Heart left ventricle (tissue), 16 donors: Measurements from ENCODE around the gene ASH1L. TPM values are rescaled to one million over a fixed set of nuclear protein-coding genes. Genes with fewer than 3 reads are reported as not detected.
"Not testable (repeated sequence)": the region's sequence is repeated elsewhere in the genome, so short reads cannot be mapped to it uniquely, and the experiment has no call there.

Experiments used
- ATAC-seq, 4 donors: fragments of 200-7000 bp; cut with Tn5 transposase; one replicate each; pipeline ENCODE4 v1.9.1; 2020 to 2022; ENCODE audit warnings: moderate library complexity in 4 of 4, mild to moderate bottlenecking in 3 of 4, moderate number of reproducible peaks in 1 of 4
- DNase-seq, 5 donors: peaks; one replicate each; pipeline ENCODE4 v3.0.0-alpha.2; 2020
- H3K27ac ChIP-seq, 12 donors: fragments of 200-600 bp; sonication (generic) in 4 of 12; one replicate each; pipeline versions ENCODE4 v1.5.0 to v1.8.0; 2016 to 2022; ENCODE audit warnings: mild to moderate bottlenecking in 2 of 12
- H3K27me3 ChIP-seq, 9 donors: fragments of 200-600 bp; sonication (generic) in 2 of 9; one replicate each; pipeline versions ENCODE4 v1.5.1 to v1.8.0; 2016 to 2022; ENCODE audit warnings: mild to moderate bottlenecking in 3 of 9
- H3K36me3 ChIP-seq, 9 donors: fragments of 200-600 bp; sonication (generic) in 2 of 9; one replicate each; pipeline versions ENCODE4 v1.5.0 to v1.8.0; 2018 to 2022; ENCODE audit warnings: mild to moderate bottlenecking in 2 of 9
- H3K4me1 ChIP-seq, 12 donors: fragments of 200-600 bp; sonication (generic) in 4 of 12; one replicate each; pipeline versions ENCODE4 v1.5.0 to v1.8.0; 2016 to 2022; ENCODE audit warnings: mild to moderate bottlenecking in 3 of 12
- H3K4me3 ChIP-seq, 12 donors: fragments of 200-600 bp; sonication (generic) in 4 of 12; one replicate each; pipeline versions ENCODE4 v1.5.0 to v1.8.0; 2017 to 2022; ENCODE audit warnings: mild to moderate bottlenecking in 9 of 12, moderate library complexity in 4 of 12
- H3K9me3 ChIP-seq, 12 donors: fragments of 200-600 bp; sonication (generic) in 4 of 12; one replicate each; pipeline versions ENCODE4 v1.5.0 to v1.8.0; 2016 to 2022; ENCODE audit warnings: mild to moderate bottlenecking in 1 of 12
- CTCF ChIP-seq, 12 donors: fragments of 200-600 bp; sonication (generic) in 4 of 12; IDR thresholded peaks; one replicate each; pipeline versions ENCODE4 v1.5.0 to v1.8.0; 2018 to 2022; ENCODE audit warnings: antibody characterized with exemption in 12 of 12, mild to moderate bottlenecking in 5 of 12
- POLR2A ChIP-seq, 2 donors: fragments of 450-650 bp; IDR thresholded peaks; one replicate each; pipeline ENCODE4 v1.6.1; 2017; ENCODE audit warnings: antibody characterized with exemption in 2 of 2, mild to moderate bottlenecking in 2 of 2, moderate library complexity in 2 of 2
- WGBS, 4 donors: extraction: QIAGEN DNeasy Blood & Tissue Kit in 2 of 4; methylation state at CpG; one replicate each; pipeline versions ENCODE4 v1.1.5 to v1.1.7; 2013 to 2018; 5-methylcytosine and 5-hydroxymethylcytosine counted together
- intact Hi-C, 10 donors: fragments of 100-400 bp; cut with DNase I; formaldehyde crosslinking; loops; one replicate each; pipeline versions ENCODE4 v1.11.1 to v1.14.2; 2022
- polyA plus RNA-seq, 2 donors: library from polyadenylated mRNA; stranded (reverse); fragments of 200-250 nt; gene quantifications; one replicate each; pipeline ENCODE4 v1.2.3, GENCODE V29; 2013
- total RNA-seq, 9 donors: library from RNA; depleted of rRNA in 2 of 9; stranded (reverse); fragments of >200 nt in 2 of 9; fragmentation: NEBNext Ultra II Directional in 3 of 9; extraction: Animal tissue kit (Norgen Biotek cat#: 25700) in 3 of 9; gene quantifications; one replicate each; pipeline versions ENCODE4 v1.1.0 to v1.2.4, GENCODE V29; 2016 to 2023
- donor health status: ischemic (EF 13 %, LVEDD 7.1; RV severe dilation, severe dysfunction).
- donor health status: healthy with polysubstance abuse.
- donor health status: DM: no; HTN: yes; CAD: no.
- donor health status: DM: no; HTN: no; CAD: no.
- donor health status: ischemic (EF 25% LVEDD 6.9; RV normal size, moderate dysfunction).
- donor health status: ischemic (EF 25% LVEDD 5.7; RV mildly dilated, moderate dysfunction).
- donor health status: healthy.
- donor health status: DM: yes; HTN: yes; CAD: no.
- donor health status: ischemic (EF 35%, LVEDD 5.7; RV mildly dilated, moderate dysfunction).
- donor health status: nonischemic (EF 11% LVEDD 7.7; RV severe dilation, severe dysfunction).
- donor health status: DM: yes; HTN: yes; CAD: no.
- donor health status: PGD.
- donor health status: ischemic (EF 29% LVEDD 5.4; RV normal size, mild dysfunction).
- donor health status: nonischemic (EF 23%, LVEDD 6.1; RV moderate dilation, normal function).

The ASH1L gene
- total and polyA plus RNA-seq, 11 donors: 9.3 to 56.0 (median 43.7) TPM

GRCh38 chr1:155396874-155397476 is 165.6 kb downstream of the ASH1L start:
- intact Hi-C loops: no loop called here
- peaks cover 0 to 10% (median 0%) of the 10 kb centered on the region in 12 donors for H3K4me1 ChIP-seq
- H3K27ac ChIP-seq: no peak overlapping the region
- no peak for TF ChIP-seq CTCF (IDR thresholded peaks at IDR 0.05)
- no peaks in the 10 kb centered on the region for H3K27me3 ChIP-seq
- H3K4me3 ChIP-seq: no peak overlapping the region
- WGBS, 4 donors: 79 to 84% (median 80%) methylated on average over 12 of the region's 12 CpGs
- peak in 2 of 4 donors; percentile 57 to 64 for ATAC-seq
- H3K9me3 ChIP-seq: peaks cover 0 to 6% (median 0%) of the 10 kb centered on the region in 12 donors
- DNase-seq: peak in 1 of 5 donors; percentile 39
- peaks cover 0 to 65% (median 45%) of the 10 kb centered on the region in 9 donors for H3K36me3 ChIP-seq

- H3K36me3 ChIP-seq: peaks cover 0 to 76% (median 72%) of the 10 kb centered on the region in 9 donors
- TF ChIP-seq CTCF (IDR thresholded peaks at IDR 0.05) (no peak), POLR2A (IDR thresholded peaks at IDR 0.05) (no peak)
- peaks cover 0 to 17% (median 5%) of the 10 kb centered on the region in 12 donors for H3K9me3 ChIP-seq
- no peaks in the 10 kb centered on the region for H3K27me3 ChIP-seq
- intact Hi-C loops: no loop called here
- DNase-seq (peak in 1 of 5 donors; percentile 34), ATAC-seq (peak in 2 of 4 donors; percentile 42 to 69)
- H3K4me3 ChIP-seq: no peak overlapping the region
- peaks cover 0 to 6% (median 0%) of the 10 kb centered on the region in 12 donors for H3K4me1 ChIP-seq
- H3K27ac ChIP-seq: peak overlapping the region in 7 of 12 donors; percentile 19 to 66 (median 39)
- WGBS, 4 donors: 70 to 79% (median 73%) methylated on average over 5 of the region's 5 CpGs
Measured at GRCh38 chr1:155392898-155393411, 169.6 kb downstream of the ASH1L start.

- Histone ChIP-seq H3K4me1 (no peaks in the 10 kb centered on the region), H3K4me3 (no peak overlapping the region), H3K9me3 (peaks cover 0 to 22% (median 5%) of the 10 kb centered on the region in 12 donors), H3K27me3 (no peaks in the 10 kb centered on the region), H3K27ac (no peak overlapping the region), H3K36me3 (peaks cover 0 to 82% (median 67%) of the 10 kb centered on the region in 9 donors)
- intact Hi-C loops: loop anchor here in 1 of 10 donors (5.0 kb wide), 1 partner anchor 87 kb away; no protein-coding TSS in a partner anchor
- TF ChIP-seq POLR2A (IDR thresholded peaks at IDR 0.05) (no peak), CTCF (IDR thresholded peaks at IDR 0.05) (no peak)
- ATAC-seq (no peak), DNase-seq (no peak)
Measured at GRCh38 chr1:155389826-155390225, 172.8 kb downstream of the ASH1L start.

GRCh38 chr1:155385836-155386235 is 176.8 kb downstream of the ASH1L start:
- not testable (repeated sequence) for ATAC-seq, DNase-seq, H3K27ac ChIP-seq, H3K27me3 ChIP-seq, H3K9me3 ChIP-seq, H3K4me3 ChIP-seq, H3K4me1 ChIP-seq
- WGBS, 4 donors: 89 to 99% (median 97%) methylated on average over 5 of the region's 5 CpGs
- intact Hi-C loops: loop anchor here in 1 of 10 donors (5.0 kb wide), 1 partner anchor 91 kb away; no protein-coding TSS in a partner anchor
- peaks cover 0 to 55% (median 49%) of the 10 kb centered on the region in 9 donors for H3K36me3 ChIP-seq
